Mesodermal cell (in vitro differentiated cells): ENCODE measurements around the gene GHR.
A peak's percentile ranks its signal among the peaks of the same experiment; 100 is the strongest.

Experiments
- H3K27ac ChIP-seq: 2 replicates; pipeline ENCODE4 v1.7.0; 2013; ENCODE audit warnings: mild to moderate bottlenecking, low read depth, low read length, moderate library complexity; ENCODE audit not compliant: severe bottlenecking
- H3K36me3 ChIP-seq: 2 replicates; pipeline ENCODE4 v1.7.1; 2013; ENCODE audit warnings: mild to moderate bottlenecking, low read length, moderate library complexity; ENCODE audit not compliant: control insufficient read depth, insufficient read depth
- H3K4me1 ChIP-seq: one replicate; pipeline ENCODE4 v1.7.1; 2013; ENCODE audit warnings: mild to moderate bottlenecking, low read length; ENCODE audit not compliant: insufficient read depth, control insufficient read depth, poor library complexity, severe bottlenecking
- H3K4me3 ChIP-seq: 2 replicates; pipeline ENCODE4 v1.7.0; 2013; ENCODE audit warnings: low read length, control low read depth, mild to moderate bottlenecking; ENCODE audit not compliant: insufficient read depth, poor library complexity, severe bottlenecking; ENCODE audit errors: extremely low read depth
- H3K9me3 ChIP-seq: 2 replicates; pipeline ENCODE4 v1.7.1; 2013; ENCODE audit warnings: mild to moderate bottlenecking, low read length, moderate library complexity; ENCODE audit not compliant: control insufficient read depth
- WGBS, 2 experiments: methylation state at CpG; one replicate each; pipeline ENCODE4 v1.1.5; 2013; ENCODE audit warnings: missing lambda C conversion rate in 2 of 2; ENCODE audit not compliant: insufficient coverage in 2 of 2; 5-methylcytosine and 5-hydroxymethylcytosine counted together

GHR gene

GRCh38 chr5:42749020-42749419, 325.8 kb downstream of the GHR start:
- no peak overlapping the region for H3K4me3 ChIP-seq
- H3K9me3 ChIP-seq = no peaks in the 10 kb centered on the region
- H3K4me1 ChIP-seq = no peaks in the 10 kb centered on the region
- no peaks in the 10 kb centered on the region for H3K36me3 ChIP-seq
- no peak overlapping the region for H3K27ac ChIP-seq

DNA sequence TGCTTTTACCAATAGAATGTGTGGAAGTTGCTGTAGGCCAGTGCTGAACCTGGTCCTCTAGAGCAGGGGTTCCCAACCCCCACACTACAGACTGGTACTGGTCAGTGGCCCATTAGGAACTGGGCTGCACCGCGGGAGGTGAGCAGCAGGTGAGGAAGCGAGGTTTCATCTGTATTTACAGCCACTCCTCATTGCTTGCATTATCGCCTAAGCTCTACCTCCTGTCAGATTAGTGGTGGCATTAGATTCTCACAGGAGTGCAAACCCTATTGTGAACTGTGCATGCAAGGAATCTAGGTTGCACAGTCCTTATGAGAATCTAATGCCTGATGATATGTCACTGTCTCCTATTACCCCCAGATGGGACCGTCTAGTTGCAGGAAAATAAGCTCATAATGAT, 327.3 kb downstream of the GHR start:
- Histone ChIP-seq H3K4me1 (no peaks in the 10 kb centered on the region), H3K36me3 (no peaks in the 10 kb centered on the region), H3K9me3 (no peaks in the 10 kb centered on the region), H3K27ac (no peak overlapping the region), H3K4me3 (no peak overlapping the region)
- WGBS, 2 experiments = 83 to 100% methylated on average over 1 to 4 of the region's 5 CpGs

DNA sequence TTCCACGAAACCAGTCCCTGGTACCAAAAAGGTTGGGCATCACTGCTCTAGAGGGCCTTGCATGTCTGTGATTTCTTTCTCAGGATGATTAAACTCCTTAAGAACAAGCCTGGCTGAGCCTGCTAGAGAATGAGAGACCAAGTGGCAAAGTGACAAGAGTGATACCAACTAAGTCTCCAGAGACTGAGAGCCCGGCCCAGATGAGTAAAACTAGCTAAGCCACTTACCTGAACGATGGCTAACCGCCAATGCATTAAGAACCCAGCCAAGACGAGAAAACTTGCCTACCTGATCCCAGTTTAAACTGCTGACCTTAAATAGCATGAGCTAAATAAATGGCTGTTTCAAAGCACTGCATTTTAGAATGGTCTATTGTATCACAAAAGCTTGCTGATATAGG, 327.8 kb downstream of the GHR start:
- WGBS, 2 experiments = 77% methylated on average over 4 of the region's 5 CpGs
- H3K4me1 ChIP-seq = no peaks in the 10 kb centered on the region
- H3K36me3 ChIP-seq = no peaks in the 10 kb centered on the region
- H3K27ac ChIP-seq = no peak overlapping the region
- H3K4me3 ChIP-seq = no peak overlapping the region
- no peaks in the 10 kb centered on the region for H3K9me3 ChIP-seq

GRCh38 chr5:42753099-42753498, 329.9 kb downstream of the GHR start:
- 100% methylated on average over 2 of the region's 3 CpGs for WGBS, 2 experiments
- Histone ChIP-seq H3K27ac (no peak overlapping the region), H3K9me3 (no peaks in the 10 kb centered on the region), H3K4me3 (no peak overlapping the region), H3K36me3 (no peaks in the 10 kb centered on the region), H3K4me1 (no peaks in the 10 kb centered on the region)

GRCh38 chr5:42756606-42757601, 333.7 kb downstream of the GHR start, which contains the start of gene CCDC152:
Gene CCDC152 (plus strand): TSS chr5:42756818. CDS start chr5:42759122, 2,304 bp downstream.
- 69 to 81% methylated on average over 28 to 32 of the region's 35 CpGs for WGBS, 2 experiments
- no peaks in the 10 kb centered on the region for H3K36me3 ChIP-seq
- H3K4me3 ChIP-seq = peak within 1 kb of the TSS; percentile 18
- no peak within 1 kb of the TSS for H3K27ac ChIP-seq
- H3K4me1 ChIP-seq = no peaks in the 10 kb centered on the region
- H3K9me3 ChIP-seq = no peaks in the 10 kb centered on the region

- no peak overlapping the region for H3K4me3 ChIP-seq
- no peaks in the 10 kb centered on the region for H3K36me3 ChIP-seq
- 80 to 88% methylated on average over 1 of the region's 2 CpGs for WGBS, 2 experiments
- H3K27ac ChIP-seq = no peak overlapping the region
- no peaks in the 10 kb centered on the region for H3K4me1 ChIP-seq
- no peaks in the 10 kb centered on the region for H3K9me3 ChIP-seq
Measured at GRCh38 chr5:42759456-42759855, 336.2 kb downstream of the GHR start.

GRCh38 chr5:42760426-42760825, 337.2 kb downstream of the GHR start:
- no CpG with 5 or more reads among the region's 4 CpGs for WGBS, 2 experiments
- H3K36me3 ChIP-seq = no peaks in the 10 kb centered on the region
- H3K4me1 ChIP-seq = no peaks in the 10 kb centered on the region
- H3K27ac ChIP-seq = no peak overlapping the region
- H3K4me3 ChIP-seq = no peak overlapping the region
- no peaks in the 10 kb centered on the region for H3K9me3 ChIP-seq

DNA sequence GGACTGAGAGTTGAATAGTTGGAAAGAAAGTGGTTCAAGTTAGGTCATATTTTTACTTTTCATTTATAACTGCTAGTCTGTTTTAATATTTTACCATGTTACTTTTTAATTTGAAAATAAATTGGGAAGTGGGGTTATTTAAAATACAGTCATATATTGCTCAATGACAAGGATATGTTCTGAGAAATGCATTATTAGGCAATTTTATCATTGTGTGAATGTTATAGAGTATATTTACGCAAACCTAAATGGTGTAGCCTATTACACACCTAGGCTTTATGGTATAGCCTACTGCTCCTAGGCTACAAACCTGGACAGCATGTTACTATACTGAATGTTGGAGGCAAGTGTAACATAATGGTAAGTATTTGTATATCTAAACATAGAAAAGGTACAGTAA, 338.6 kb downstream of the GHR start:
- Histone ChIP-seq H3K36me3 (no peaks in the 10 kb centered on the region), H3K4me1 (no peaks in the 10 kb centered on the region), H3K27ac (no peak overlapping the region), H3K9me3 (no peaks in the 10 kb centered on the region), H3K4me3 (no peak overlapping the region)
- WGBS, 2 experiments = no CpG with 5 or more reads among the region's 1 CpG

- H3K4me3 ChIP-seq = no peak overlapping the region
- 40 to 50% methylated on average over 1 to 2 of the region's 3 CpGs for WGBS, 2 experiments
Measured at GRCh38 chr5:42767491-42768105, 344.4 kb downstream of the GHR start.

DNA sequence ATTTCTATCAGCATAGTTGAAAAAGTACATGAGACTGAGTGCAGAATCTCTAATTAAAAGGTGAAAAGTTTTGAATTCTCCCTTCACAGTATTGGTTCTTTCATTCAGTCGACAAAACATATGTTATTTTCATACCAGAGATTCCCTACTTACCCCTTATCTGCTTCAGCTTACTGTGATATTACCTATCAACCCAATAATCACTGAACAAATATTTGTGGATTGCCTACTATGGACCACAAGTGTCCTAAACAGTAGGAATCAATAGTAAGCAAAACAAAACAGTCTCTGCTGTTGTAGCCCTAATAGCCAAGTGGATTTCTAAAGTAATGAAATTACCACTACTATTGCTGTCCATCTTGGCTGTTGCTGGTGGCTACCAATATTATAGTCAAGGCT, 344.9 kb downstream of the GHR start:
- Histone ChIP-seq H3K36me3 (no peaks in the 10 kb centered on the region), H3K4me1 (no peaks in the 10 kb centered on the region), H3K27ac (no peak overlapping the region), H3K4me3 (no peak overlapping the region), H3K9me3 (peaks cover 6% of the 10 kb centered on the region)
- WGBS, 2 experiments = 57 to 67% methylated on average over 1 of the region's 1 CpG

More at GRCh38 chr5:42767491-42768105, 344.4 kb downstream of the GHR start:
- no peak overlapping the region for H3K27ac ChIP-seq
- H3K36me3 ChIP-seq = no peaks in the 10 kb centered on the region
- H3K4me1 ChIP-seq = no peaks in the 10 kb centered on the region
- peaks cover 6% of the 10 kb centered on the region for H3K9me3 ChIP-seq

- Histone ChIP-seq H3K27ac (no peak overlapping the region), H3K9me3 (peaks cover 6% of the 10 kb centered on the region), H3K4me3 (no peak overlapping the region), H3K36me3 (no peaks in the 10 kb centered on the region), H3K4me1 (no peaks in the 10 kb centered on the region)
Measured at GRCh38 chr5:42770003-42770402, 346.8 kb downstream of the GHR start.
